Measurements from ENCODE around the gene DCUN1D2. TPM values are rescaled to one million over a fixed set of nuclear protein-coding genes. Genes with fewer than 3 reads are reported as not detected.
"Not testable (repeated sequence)": the region's sequence is repeated elsewhere in the genome, so short reads cannot be mapped to it uniquely, and the experiment has no call there.

Gene DCUN1D2
- total and polyA plus RNA-seq, 12 donors, result 40.9 to 307 (median 219) TPM

GRCh38 chr13:113442354-113442984, 48.0 kb downstream of the DCUN1D2 start:
- intact Hi-C loops (cut with DNase I), result no loop called here
- ATAC-seq (no peak), DNase-seq (no peak)
- no peak overlapping the region for H3K27ac ChIP-seq
- H3K4me1 ChIP-seq, result peaks cover 2 to 27% (median 12%) of the 10 kb centered on the region in 9 donors
- TF ChIP-seq CTCF (IDR thresholded peaks at IDR 0.05), result no peak
- H3K27me3 ChIP-seq, result no peaks in the 10 kb centered on the region
- no peak overlapping the region for H3K4me3 ChIP-seq
- no peaks in the 10 kb centered on the region for H3K9me3 ChIP-seq
- peaks cover 0 to 64% (median 13%) of the 10 kb centered on the region in 9 donors for H3K36me3 ChIP-seq
- 82 to 84% methylated on average over 10 of the region's 10 CpGs for WGBS, 2 donors

GRCh38 chr13:113441661-113442060, 48.9 kb downstream of the DCUN1D2 start:
- Histone ChIP-seq H3K4me3 (no peak overlapping the region), H3K4me1 (peaks cover 2 to 22% (median 10%) of the 10 kb centered on the region in 9 donors), H3K27ac (no peak overlapping the region), H3K27me3 (no peaks in the 10 kb centered on the region), H3K36me3 (peaks cover 0 to 62% (median 13%) of the 10 kb centered on the region in 9 donors), H3K9me3 (no peaks in the 10 kb centered on the region)
- ATAC-seq, result no peak
- 94 to 96% methylated on average over 29 of the region's 29 CpGs for WGBS, 2 donors
- no peak for TF ChIP-seq CTCF (IDR thresholded peaks at IDR 0.05)
- intact Hi-C loops (cut with DNase I), result no loop called here
- no peak for DNase-seq

GRCh38 chr13:113437408-113438010, 53.0 kb downstream of the DCUN1D2 start:
- H3K4me1 ChIP-seq, result peaks cover 0 to 5% (median 0%) of the 10 kb centered on the region in 9 donors
- DNase-seq, result no peak
- H3K27me3 ChIP-seq, result no peaks in the 10 kb centered on the region
- no peaks in the 10 kb centered on the region for H3K9me3 ChIP-seq
- no peak overlapping the region for H3K27ac ChIP-seq
- no peak for TF ChIP-seq CTCF (IDR thresholded peaks at IDR 0.05)
- WGBS, 2 donors, result 64 to 72% methylated on average over 17 of the region's 17 CpGs
- H3K4me3 ChIP-seq, result no peak overlapping the region
- peak in 3 of 8 donors; percentile 21 to 49 (median 37) for ATAC-seq
- intact Hi-C loops (cut with DNase I), result no loop called here
- peaks cover 0 to 56% (median 10%) of the 10 kb centered on the region in 9 donors for H3K36me3 ChIP-seq

- H3K4me3 ChIP-seq; H3K27me3 ChIP-seq; ATAC-seq; DNase-seq; H3K9me3 ChIP-seq; intact Hi-C loops (cut with DNase I); H3K27ac ChIP-seq; H3K4me1 ChIP-seq: not testable (repeated sequence)
- H3K36me3 ChIP-seq, result peaks cover 0 to 56% (median 4%) of the 10 kb centered on the region in 9 donors
- whole genome bisulfite sequencing, 2 donors, result 92% methylated on average over 13 to 14 of the region's 15 CpGs
Observed at GRCh38 chr13:113436866-113437265, 53.6 kb downstream of the DCUN1D2 start.

GRCh38 chr13:113435907-113436306, 54.6 kb downstream of the DCUN1D2 start:
- DNase-seq; H3K9me3 ChIP-seq; ATAC-seq; intact Hi-C loops (cut with DNase I); H3K27me3 ChIP-seq; H3K27ac ChIP-seq; H3K4me3 ChIP-seq: not testable (repeated sequence)
- peaks cover 0 to 13% (median 0%) of the 10 kb centered on the region in 9 donors for H3K4me1 ChIP-seq
- 95% methylated on average over 14 to 15 of the region's 15 CpGs for WGBS, 2 donors
- H3K36me3 ChIP-seq, result peaks cover 0 to 54% (median 4%) of the 10 kb centered on the region in 9 donors

All from heart right ventricle (tissue), 16 donors.